ENCODE results near the gene A3GALT2. TPM values are rescaled to one million over a fixed set of nuclear protein-coding genes. Genes with fewer than 3 reads are reported as not detected.

A3GALT2 gene
- total and polyA plus RNA-seq, 12 donors = 0.25 TPM; not detected in 11

- TF ChIP-seq CTCF (IDR thresholded peaks at IDR 0.05) = no peak
- H3K27me3 ChIP-seq = no peaks in the 10 kb centered on the region
- intact Hi-C loops (cut with DNase I) = no loop called here
- WGBS, 2 donors = 34 to 46% methylated on average over 7 of the region's 7 CpGs
- ATAC-seq = no peak
- no peaks in the 10 kb centered on the region for H3K9me3 ChIP-seq
- no peak overlapping the region for H3K4me3 ChIP-seq
- peaks cover 43 to 88% (median 61%) of the 10 kb centered on the region in 9 donors for H3K4me1 ChIP-seq
- H3K27ac ChIP-seq = peak overlapping the region in 6 of 10 donors; percentile 4 to 67 (median 24)
- peaks cover 0 to 13% (median 4%) of the 10 kb centered on the region in 9 donors for H3K36me3 ChIP-seq
- no peak for DNase-seq
Observed at GRCh38 chr1:33261344-33261743, 59.6 kb downstream of the A3GALT2 start.

- peaks cover 0 to 10% (median 4%) of the 10 kb centered on the region in 9 donors for H3K36me3 ChIP-seq
- no peak for ATAC-seq
- H3K4me1 ChIP-seq = peaks cover 46 to 82% (median 64%) of the 10 kb centered on the region in 9 donors
- WGBS, 2 donors = 70 to 71% methylated on average over 5 of the region's 5 CpGs
- no peak for DNase-seq
- no peak for TF ChIP-seq CTCF (IDR thresholded peaks at IDR 0.05)
- no peaks in the 10 kb centered on the region for H3K9me3 ChIP-seq
- peak overlapping the region in 3 of 10 donors; percentile 32 to 67 (median 38) for H3K27ac ChIP-seq
- intact Hi-C loops (cut with DNase I) = loop anchor here in 1 of 10 donors (1.0 kb wide), 1 partner anchor 12 kb away; no protein-coding TSS in a partner anchor
- H3K27me3 ChIP-seq = no peaks in the 10 kb centered on the region
- H3K4me3 ChIP-seq = no peak overlapping the region
Observed at GRCh38 chr1:33260439-33260838, 60.5 kb downstream of the A3GALT2 start.

- Histone ChIP-seq H3K27ac (peak overlapping the region in 1 of 10 donors; percentile 67), H3K9me3 (no peaks in the 10 kb centered on the region), H3K4me1 (peaks cover 47 to 82% (median 68%) of the 10 kb centered on the region in 9 donors), H3K4me3 (no peak overlapping the region), H3K36me3 (peaks cover 0 to 10% (median 4%) of the 10 kb centered on the region in 9 donors), H3K27me3 (no peaks in the 10 kb centered on the region)
- no peak for ATAC-seq
- intact Hi-C loops (cut with DNase I) = loop anchor here in 4 of 10 donors (1.0 to 10.0 kb wide), 3 partner anchors 12 to 135 kb away; no protein-coding TSS in a partner anchor
- TF ChIP-seq CTCF (IDR thresholded peaks at IDR 0.05) = no peak
- 89 to 90% methylated on average over 3 of the region's 3 CpGs for WGBS, 2 donors
- DNase-seq = no peak
Observed at GRCh38 chr1:33259879-33260278, 61.0 kb downstream of the A3GALT2 start.

- peak overlapping the region in 5 of 10 donors; percentile 82 to 94 (median 92) for H3K27ac ChIP-seq
- DNase-seq (no peak), ATAC-seq (no peak)
- peak overlapping the region in 3 of 10 donors; percentile 70 to 72 (median 70) for H3K4me3 ChIP-seq
- H3K27me3 ChIP-seq = no peaks in the 10 kb centered on the region
- no peak for TF ChIP-seq CTCF (IDR thresholded peaks at IDR 0.05)
- WGBS, 2 donors = 84 to 91% methylated on average over 2 of the region's 2 CpGs
- intact Hi-C loops (cut with DNase I) = loop anchor here in 3 of 10 donors (5.0 to 10.0 kb wide), 2 partner anchors 42 to 134 kb away; no protein-coding TSS in a partner anchor
- H3K36me3 ChIP-seq = peaks cover 0 to 10% (median 4%) of the 10 kb centered on the region in 9 donors
- H3K9me3 ChIP-seq = no peaks in the 10 kb centered on the region
- H3K4me1 ChIP-seq = peaks cover 36 to 73% (median 60%) of the 10 kb centered on the region in 9 donors
Observed at GRCh38 chr1:33258788-33259274, 62.1 kb downstream of the A3GALT2 start.
